Uterus (tissue), 2 donors: ENCODE results near the gene DMPK.

Source experiments
- CTCF ChIP-seq, 4 experiments: fragments of 200-600 bp in 2 of 4; fragments of 450-650 bp in 2 of 4; sonication (generic) in 2 of 4; IDR thresholded peaks; one replicate each; pipeline ENCODE4 v1.5.1; 2016 to 2019; ENCODE audit warnings: antibody characterized with exemption in 4 of 4, mild to moderate bottlenecking in 2 of 4, moderate library complexity in 1 of 4
- POLR2A ChIP-seq, 2 donors: fragments of 450-650 bp; IDR thresholded peaks; one replicate each; pipeline ENCODE4 v1.6.1; 2016; ENCODE audit warnings: antibody characterized with exemption in 2 of 2, mild to moderate bottlenecking in 1 of 2, moderate library complexity in 1 of 2

- TF ChIP-seq POLR2A (IDR thresholded peaks at IDR 0.05) (no peak), CTCF (IDR thresholded peaks at IDR 0.05) (no peak)
Observed at GRCh38 chr19:45772912-45773311, 9.4 kb downstream of the DMPK start.
